HepG2 (cell line): ENCODE data around the gene HLA-B. TPM values are rescaled to one million over a fixed set of nuclear protein-coding genes. Genes with fewer than 3 reads are reported as not detected.

ENCODE experiments used
- ATAC-seq: fragments of 200-7000 bp; cut with Tn5 transposase; 3 replicates; pipeline ENCODE4 v1.9.1; 2020; ENCODE audit warnings: mild to moderate bottlenecking, moderate library complexity
- BruUV-seq: library from RNA; stranded (reverse); fragments of 400-500 nt; replicated peaks from 2 replicates; lab custom pipeline; 2021; lab: Mats Ljungman, UMichigan
- CTCF ChIA-PET: fragments of 300-600 bp; formaldehyde crosslinking; extraction: SDS; loops from one replicate; lab custom pipeline; 2021; ENCODE audit warnings: low total read pairs, inconsistent platforms, low intra/inter-chr PET ratio; lab: Yijun Ruan, JAX
- POLR2A ChIA-PET: fragments of 350-600 bp; sonication (Branson Sonifier 250); formaldehyde crosslinking; loops from one replicate; lab custom pipeline; 2020; ENCODE audit warnings: antibody characterized with exemption, inconsistent platforms; lab: Yijun Ruan, JAX
- DNase-seq: peaks from one replicate; pipeline ENCODE4 v3.0.0-alpha.2; 2015; ENCODE audit warnings: low spot score
- FAIRE-seq: peaks from 3 replicates; lab custom pipeline; 2011; peaks lifted over from hg19 to GRCh38; lab: Jason Lieb, UNC
- H2AFZ ChIP-seq: one replicate; pipeline ENCODE4 v1.6.1; 2011; ENCODE audit warnings: low read length, inconsistent platforms
- H3K27ac ChIP-seq: fragments of 300-600 bp; 3 replicates; pipeline ENCODE4 v1.8.0; 2011; ENCODE audit warnings: mixed run types, mild to moderate bottlenecking, mixed read lengths, low read length, inconsistent platforms; ENCODE audit not compliant: insufficient read depth; ENCODE audit errors: extremely low read length
- H3K27me3 ChIP-seq, 2 experiments: fragments of 200-600 bp in 1 of 2; 2 replicates in 1 of 2; 3 replicates in 1 of 2; pipeline versions ENCODE4 v1.6.0 to v1.8.0; 2011; ENCODE audit warnings: low read length in 2 of 2, mild to moderate bottlenecking in 2 of 2, moderate library complexity in 2 of 2, inconsistent platforms in 1 of 2; ENCODE audit not compliant: insufficient read depth in 2 of 2, control insufficient read depth in 1 of 2
- H3K36me3 ChIP-seq, 2 experiments: fragments of 200-600 bp in 1 of 2; replicated peaks in 1 of 2; 2 replicates in 1 of 2; 3 replicates in 1 of 2; pipeline versions ENCODE4 v1.5.1 to v1.8.0; 2011; ENCODE audit warnings: low read length in 2 of 2, inconsistent platforms in 1 of 2; ENCODE audit not compliant: insufficient read depth in 2 of 2, control insufficient read depth in 1 of 2
- H3K4me1 ChIP-seq: 2 replicates; pipeline ENCODE4 v1.5.1; 2012; ENCODE audit warnings: low read length, inconsistent platforms; ENCODE audit not compliant: insufficient read depth
- H3K4me2 ChIP-seq: 2 replicates; pipeline ENCODE4 v1.6.0; 2011; ENCODE audit warnings: low read depth, low read length, inconsistent platforms
- H3K4me3 ChIP-seq, 3 experiments: fragments of 200-600 bp in 1 of 3; sonication (generic), shearing (Covaris generic) in 1 of 3; replicated peaks in 1 of 3; 2 replicates each; pipeline ENCODE4 v1.5.1; 2011 to 2016; ENCODE audit warnings: low read length in 3 of 3, inconsistent platforms in 2 of 3, low read depth in 2 of 3, mild to moderate bottlenecking in 2 of 3, control low read depth in 1 of 3, mixed read lengths in 1 of 3; ENCODE audit not compliant: insufficient read depth in 1 of 3
- H3K79me2 ChIP-seq: one replicate; pipeline ENCODE4 v1.6.1; 2011; ENCODE audit warnings: low read length, inconsistent platforms; ENCODE audit not compliant: insufficient read depth
- H3K9ac ChIP-seq: 2 replicates; pipeline ENCODE4 v1.6.0; 2011; ENCODE audit warnings: mild to moderate bottlenecking, low read depth, low read length, inconsistent platforms; ENCODE audit not compliant: insufficient read depth
- H3K9me3 ChIP-seq: 2 replicates; pipeline ENCODE4 v1.5.1; 2012; ENCODE audit warnings: mild to moderate bottlenecking, low read length
- H4K20me1 ChIP-seq: 2 replicates; pipeline ENCODE4 v1.6.0; 2011; ENCODE audit warnings: inconsistent platforms, mild to moderate bottlenecking, low read length, moderate library complexity; ENCODE audit not compliant: insufficient read depth
- BHLHE40 ChIP-seq: IDR thresholded peaks from 2 replicates; pipeline ENCODE4 v1.6.1; 2011; ENCODE audit warnings: low read length, improper control_type of control experiment
- DBP ChIP-seq: sonication (generic); formaldehyde crosslinking; IDR thresholded peaks from 2 replicates; pipeline ENCODE4 v1.4.0; 2020; ENCODE audit warnings: missing genetic modification reagents; ENCODE audit errors: not compliant biosample characterization
- E2F5 ChIP-seq: sonication (generic); formaldehyde crosslinking; conservative IDR thresholded peaks from 2 replicates; pipeline ENCODE4 v1.4.0; 2020; ENCODE audit warnings: missing genetic modification reagents
- HMG20B ChIP-seq: conservative IDR thresholded peaks from 2 replicates; pipeline ENCODE4 v1.6.1; 2016; ENCODE audit warnings: missing genetic modification reagents, missing compliant biosample characterization
- NCOA1 ChIP-seq: sonication (generic); formaldehyde crosslinking; IDR thresholded peaks from 2 replicates; pipeline ENCODE4 v1.9.0; 2021; ENCODE audit warnings: missing genetic modification reagents
- PRDM4 ChIP-seq: sonication (generic); formaldehyde crosslinking; IDR thresholded peaks from 2 replicates; pipeline ENCODE4 v1.9.0; 2021; ENCODE audit warnings: missing genetic modification reagents, borderline replicate concordance
- RARG ChIP-seq: sonication (generic); formaldehyde crosslinking; IDR thresholded peaks from 2 replicates; pipeline ENCODE4 v1.4.0; 2020; ENCODE audit warnings: low read depth, mild to moderate bottlenecking, missing genetic modification reagents
- SNRNP70 ChIP-seq: fragments of 200-400 bp; formaldehyde crosslinking; IDR thresholded peaks from 2 replicates; pipeline ENCODE4 v1.6.1; 2017; ENCODE audit warnings: mild to moderate bottlenecking, low read depth, low read length, moderate library complexity
- WGBS: methylation state at CpG from one replicate; pipeline ENCODE4 v1.1.6; 2017; ENCODE audit warnings: low lambda C conversion rate; 5-methylcytosine and 5-hydroxymethylcytosine counted together
- in situ Hi-C: cut with HindIII; loops from 2 replicates; pipeline ENCODE4 v1.10.0; 2017; ENCODE audit warnings: low pct_unique_long_range_greater_than_20kb; ENCODE audit not compliant: extremely low pct_ligation_motif_present
- intact Hi-C: fragments of 100-400 bp; cut with micrococcal nuclease; formaldehyde crosslinking; loops from one replicate; pipeline ENCODE4 v1.10.0; 2022; ENCODE audit not compliant: unreplicated experiment
- polyA plus RNA-seq, 8 experiments: library from polyadenylated mRNA; depleted of rRNA in 3 of 8; stranded (reverse) in 7 of 8; unstranded in 1 of 8; fragments of >200 nt; fragmentation: Illumina TruSeq in 4 of 8; extraction: Trizol in 4 of 8; gene quantifications; 2 replicates each; pipeline versions ENCODE4 v1.2.1 to v1.2.3, GENCODE V29; 2011 to 2016; ENCODE audit warnings: low read depth in 4 of 8, missing spikeins in 1 of 8, mixed read lengths in 1 of 8; ENCODE audit not compliant: insufficient read depth in 1 of 8
- total RNA-seq, 5 experiments: library from RNA; depleted of rRNA; stranded (reverse); fragments of >200 nt; fragmentation: Illumina TruSeq; extraction: Trizol; gene quantifications; 2 replicates each; pipeline ENCODE4 v1.2.3, GENCODE V29; 2016; ENCODE audit warnings: low read depth in 1 of 5
- TF ChIP-seq, protein P1 (sequence below): sonication (generic); formaldehyde crosslinking; conservative IDR thresholded peaks from 2 replicates; pipeline ENCODE4 v1.4.0; 2020; ENCODE audit warnings: mild to moderate bottlenecking, missing genetic modification reagents, moderate library complexity
- TF ChIP-seq, protein P2 (sequence below): sonication (generic); formaldehyde crosslinking; IDR thresholded peaks from 2 replicates; pipeline ENCODE4 v1.8.0; 2022; ENCODE audit warnings: mild to moderate bottlenecking, missing genetic modification reagents, borderline replicate concordance
- TF ChIP-seq, protein P3 (sequence below): sonication (generic); formaldehyde crosslinking; IDR thresholded peaks from 2 replicates; pipeline ENCODE4 v1.4.0; 2020; ENCODE audit warnings: missing genetic modification reagents

Gene HLA-B
- total and polyA plus RNA-seq, 2 of the 13 experiments (the other 11 are each of a cell fraction or from before 2014, with no cell fraction given) = 35.3 to 88.9 TPM

DNA sequence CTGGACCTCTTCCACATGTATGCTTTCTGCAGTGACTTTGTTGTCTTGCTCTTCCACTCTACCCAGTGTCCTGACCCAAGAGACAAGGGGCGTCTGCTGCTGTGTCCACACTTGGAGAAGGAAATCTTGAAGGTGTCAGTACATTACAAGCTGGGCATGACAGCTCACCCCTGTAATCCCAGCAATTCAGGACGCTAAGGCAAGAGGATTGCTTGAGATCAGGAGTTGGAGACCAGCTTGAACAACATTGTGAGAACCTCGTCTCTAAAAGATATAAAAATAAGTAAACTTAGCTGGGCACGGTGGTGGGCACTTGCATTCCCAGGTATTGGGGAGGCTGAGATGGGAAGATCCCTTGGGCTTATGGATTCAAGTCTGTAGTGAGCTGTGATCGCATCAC, 5.8 kb upstream of the HLA-B start (continued):
- TF ChIP-seq, protein P1, sequence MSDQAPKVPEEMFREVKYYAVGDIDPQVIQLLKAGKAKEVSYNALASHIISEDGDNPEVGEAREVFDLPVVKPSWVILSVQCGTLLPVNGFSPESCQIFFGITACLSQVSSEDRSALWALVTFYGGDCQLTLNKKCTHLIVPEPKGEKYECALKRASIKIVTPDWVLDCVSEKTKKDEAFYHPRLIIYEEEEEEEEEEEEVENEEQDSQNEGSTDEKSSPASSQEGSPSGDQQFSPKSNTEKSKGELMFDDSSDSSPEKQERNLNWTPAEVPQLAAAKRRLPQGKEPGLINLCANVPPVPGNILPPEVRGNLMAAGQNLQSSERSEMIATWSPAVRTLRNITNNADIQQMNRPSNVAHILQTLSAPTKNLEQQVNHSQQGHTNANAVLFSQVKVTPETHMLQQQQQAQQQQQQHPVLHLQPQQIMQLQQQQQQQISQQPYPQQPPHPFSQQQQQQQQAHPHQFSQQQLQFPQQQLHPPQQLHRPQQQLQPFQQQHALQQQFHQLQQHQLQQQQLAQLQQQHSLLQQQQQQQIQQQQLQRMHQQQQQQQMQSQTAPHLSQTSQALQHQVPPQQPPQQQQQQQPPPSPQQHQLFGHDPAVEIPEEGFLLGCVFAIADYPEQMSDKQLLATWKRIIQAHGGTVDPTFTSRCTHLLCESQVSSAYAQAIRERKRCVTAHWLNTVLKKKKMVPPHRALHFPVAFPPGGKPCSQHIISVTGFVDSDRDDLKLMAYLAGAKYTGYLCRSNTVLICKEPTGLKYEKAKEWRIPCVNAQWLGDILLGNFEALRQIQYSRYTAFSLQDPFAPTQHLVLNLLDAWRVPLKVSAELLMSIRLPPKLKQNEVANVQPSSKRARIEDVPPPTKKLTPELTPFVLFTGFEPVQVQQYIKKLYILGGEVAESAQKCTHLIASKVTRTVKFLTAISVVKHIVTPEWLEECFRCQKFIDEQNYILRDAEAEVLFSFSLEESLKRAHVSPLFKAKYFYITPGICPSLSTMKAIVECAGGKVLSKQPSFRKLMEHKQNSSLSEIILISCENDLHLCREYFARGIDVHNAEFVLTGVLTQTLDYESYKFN = no peak
- TF ChIP-seq DBP (CRISPR knock-in tag) (no peak), SNRNP70 (no peak)

GRCh38 chr6:31359581-31359980, 2.6 kb upstream of the HLA-B start:
- Histone ChIP-seq H3K4me1 (no peaks in the 10 kb centered on the region), H3K4me3 (no peak overlapping the region), H3K9me3 (no peaks in the 10 kb centered on the region), H3K27me3 (peaks cover under 1 to 29% of the 10 kb centered on the region in 2 experiments; a peak in 3 of 5 replicates), H3K36me3 (no peaks in the 10 kb centered on the region), H3K27ac (no peak overlapping the region), H3K79me2 (no peaks in the 10 kb centered on the region), H3K9ac (no peak overlapping the region), H4K20me1 (no peaks in the 10 kb centered on the region), H3K4me2 (no peak overlapping the region), H2AFZ (no peak overlapping the region)
- intact Hi-C loops (no loop called here), in situ Hi-C loops (loop anchor here (25.0 kb wide), 1 partner anchor 1472 kb away; no protein-coding TSS in a partner anchor)
- whole genome bisulfite sequencing = 2% methylated on average over 1 of the region's 1 CpG
- ChIA-PET CTCF (no interaction called here), POLR2A (no interaction called here)
- BruUV-seq = no TSS peak
- DNase-seq = no peak
- ATAC-seq = no peak
- no peak for FAIRE-seq
- TF ChIP-seq RARG (CRISPR knock-in tag) = no peak
- TF ChIP-seq NCOA1 (CRISPR knock-in tag) = no peak
- TF ChIP-seq BHLHE40 = no peak
- TF ChIP-seq, protein P2, sequence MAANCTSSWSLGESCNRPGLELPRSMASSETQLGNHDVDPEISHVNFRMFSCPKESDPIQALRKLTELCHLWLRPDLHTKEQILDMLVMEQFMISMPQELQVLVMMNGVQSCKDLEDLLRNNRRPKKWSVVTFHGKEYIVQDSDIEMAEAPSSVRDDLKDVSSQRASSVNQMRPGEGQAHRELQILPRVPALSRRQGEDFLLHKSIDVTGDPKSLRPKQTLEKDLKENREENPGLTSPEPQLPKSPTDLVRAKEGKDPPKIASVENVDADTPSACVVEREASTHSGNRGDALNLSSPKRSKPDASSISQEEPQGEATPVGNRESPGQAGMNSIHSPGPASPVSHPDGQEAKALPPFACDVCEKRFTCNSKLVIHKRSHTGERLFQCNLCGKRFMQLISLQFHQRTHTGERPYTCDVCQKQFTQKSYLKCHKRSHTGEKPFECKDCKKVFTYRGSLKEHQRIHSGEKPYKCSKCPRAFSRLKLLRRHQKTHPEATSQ (CRISPR knock-in tag) = no peak
- no peak for TF ChIP-seq PRDM4 (CRISPR knock-in tag)
- TF ChIP-seq E2F5 (CRISPR knock-in tag) = no peak
- TF ChIP-seq HMG20B = no peak
- TF ChIP-seq, protein P3, sequence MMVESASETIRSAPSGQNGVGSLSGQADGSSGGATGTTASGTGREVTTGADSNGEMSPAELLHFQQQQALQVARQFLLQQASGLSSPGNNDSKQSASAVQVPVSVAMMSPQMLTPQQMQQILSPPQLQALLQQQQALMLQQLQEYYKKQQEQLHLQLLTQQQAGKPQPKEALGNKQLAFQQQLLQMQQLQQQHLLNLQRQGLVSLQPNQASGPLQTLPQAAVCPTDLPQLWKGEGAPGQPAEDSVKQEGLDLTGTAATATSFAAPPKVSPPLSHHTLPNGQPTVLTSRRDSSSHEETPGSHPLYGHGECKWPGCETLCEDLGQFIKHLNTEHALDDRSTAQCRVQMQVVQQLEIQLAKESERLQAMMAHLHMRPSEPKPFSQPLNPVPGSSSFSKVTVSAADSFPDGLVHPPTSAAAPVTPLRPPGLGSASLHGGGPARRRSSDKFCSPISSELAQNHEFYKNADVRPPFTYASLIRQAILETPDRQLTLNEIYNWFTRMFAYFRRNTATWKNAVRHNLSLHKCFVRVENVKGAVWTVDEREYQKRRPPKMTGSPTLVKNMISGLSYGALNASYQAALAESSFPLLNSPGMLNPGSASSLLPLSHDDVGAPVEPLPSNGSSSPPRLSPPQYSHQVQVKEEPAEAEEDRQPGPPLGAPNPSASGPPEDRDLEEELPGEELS = no peak
